ENCODE results near the gene AGRN. TPM values are rescaled to one million over a fixed set of nuclear protein-coding genes. Genes with fewer than 3 reads are reported as not detected.
"Not testable (repeated sequence)": the region's sequence is repeated elsewhere in the genome, so short reads cannot be mapped to it uniquely, and the experiment has no call there.

AGRN gene
- total RNA-seq, 6 experiments from 2014 or later = 131 to 164 (median 140) TPM

DNA sequence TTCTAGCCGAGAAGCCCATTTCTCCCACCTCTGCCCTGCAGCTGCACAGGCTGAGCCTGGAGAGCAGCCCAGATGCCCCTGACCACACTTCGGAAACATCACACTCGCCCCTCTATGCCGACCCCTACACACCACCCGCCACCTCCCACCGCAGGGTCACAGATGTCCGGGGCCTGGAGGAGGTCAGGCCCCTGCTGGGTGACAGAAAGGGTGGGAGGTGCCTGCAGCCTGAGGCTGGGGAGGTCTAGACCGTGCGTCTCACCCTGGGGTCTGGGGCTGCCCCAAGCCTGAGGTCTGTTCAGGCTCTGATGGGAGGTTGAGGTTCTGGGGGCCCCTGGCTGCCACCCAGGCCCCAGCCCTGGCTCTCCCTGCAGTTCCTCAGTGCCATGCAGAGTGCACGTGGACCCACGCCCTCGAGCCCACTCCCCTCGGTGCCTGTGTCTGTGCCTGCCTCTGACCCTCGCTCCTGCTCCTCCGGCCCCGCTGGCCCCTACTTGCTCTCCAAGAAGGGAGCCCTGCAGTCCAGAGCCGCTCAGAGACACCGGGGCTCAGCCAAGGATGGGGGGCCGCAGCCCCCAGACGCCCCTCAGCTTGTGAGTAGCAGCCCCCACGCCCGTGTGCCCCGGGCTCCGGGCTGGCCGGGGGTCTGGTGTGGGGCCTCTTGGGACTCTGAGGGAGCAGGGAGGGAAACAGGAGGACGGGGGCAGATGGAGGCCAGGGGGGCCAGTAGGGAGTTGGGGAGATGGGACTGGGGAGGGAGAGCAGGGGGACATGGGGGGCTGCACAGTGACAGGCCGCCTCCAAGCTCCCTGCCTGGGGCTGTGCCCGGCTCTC is 46.2 kb upstream of the AGRN start:
- Mint-ChIP-seq H3K27ac (no peak overlapping the region), H3K4me3 (no peak overlapping the region), H3K36me3 (ENCODE audit: low read depth) (no peaks in the 10 kb centered on the region), H3K27me3 (ENCODE audit: insufficient read depth) (no peaks in the 10 kb centered on the region), H3K9me3 (0 out of 2 replicates have a peak, but pooled peaks cover 3% of the 10 kb centered on the region), H3K4me1 (ENCODE audit: low read depth) (no peaks in the 10 kb centered on the region)
- TF ChIP-seq, protein P1, sequence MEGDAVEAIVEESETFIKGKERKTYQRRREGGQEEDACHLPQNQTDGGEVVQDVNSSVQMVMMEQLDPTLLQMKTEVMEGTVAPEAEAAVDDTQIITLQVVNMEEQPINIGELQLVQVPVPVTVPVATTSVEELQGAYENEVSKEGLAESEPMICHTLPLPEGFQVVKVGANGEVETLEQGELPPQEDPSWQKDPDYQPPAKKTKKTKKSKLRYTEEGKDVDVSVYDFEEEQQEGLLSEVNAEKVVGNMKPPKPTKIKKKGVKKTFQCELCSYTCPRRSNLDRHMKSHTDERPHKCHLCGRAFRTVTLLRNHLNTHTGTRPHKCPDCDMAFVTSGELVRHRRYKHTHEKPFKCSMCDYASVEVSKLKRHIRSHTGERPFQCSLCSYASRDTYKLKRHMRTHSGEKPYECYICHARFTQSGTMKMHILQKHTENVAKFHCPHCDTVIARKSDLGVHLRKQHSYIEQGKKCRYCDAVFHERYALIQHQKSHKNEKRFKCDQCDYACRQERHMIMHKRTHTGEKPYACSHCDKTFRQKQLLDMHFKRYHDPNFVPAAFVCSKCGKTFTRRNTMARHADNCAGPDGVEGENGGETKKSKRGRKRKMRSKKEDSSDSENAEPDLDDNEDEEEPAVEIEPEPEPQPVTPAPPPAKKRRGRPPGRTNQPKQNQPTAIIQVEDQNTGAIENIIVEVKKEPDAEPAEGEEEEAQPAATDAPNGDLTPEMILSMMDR (IDR thresholded peaks at IDR 0.05) = no peak
- DNase-seq = no peak

DNA sequence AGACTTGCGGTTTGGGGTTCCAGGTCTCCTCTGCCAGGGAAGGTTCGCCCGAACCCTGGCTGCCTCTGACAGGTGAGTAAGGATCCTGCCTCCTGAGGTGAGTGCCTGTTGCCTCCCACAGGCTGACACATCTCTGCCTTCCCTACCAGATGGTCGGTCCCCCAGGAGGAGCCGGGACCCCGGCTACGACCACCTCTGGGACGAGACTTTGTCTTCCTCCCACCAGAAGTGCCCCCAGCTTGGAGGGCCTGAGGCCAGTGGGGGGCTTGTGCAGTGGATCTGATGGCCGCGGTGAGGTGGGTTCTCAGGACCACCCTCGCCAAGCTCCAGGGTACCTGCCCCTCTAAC is 45.7 kb upstream of the AGRN start:
- DNase-seq = no peak
- Mint-ChIP-seq H3K4me3 (no peak overlapping the region), H3K36me3 (ENCODE audit: low read depth) (no peaks in the 10 kb centered on the region), H3K9me3 (0 out of 2 replicates have a peak, but pooled peaks cover 3% of the 10 kb centered on the region), H3K27me3 (ENCODE audit: insufficient read depth) (no peaks in the 10 kb centered on the region), H3K4me1 (ENCODE audit: low read depth) (no peaks in the 10 kb centered on the region), H3K27ac (no peak overlapping the region)
- TF ChIP-seq, protein P1 (IDR thresholded peaks at IDR 0.05) = no peak

DNA sequence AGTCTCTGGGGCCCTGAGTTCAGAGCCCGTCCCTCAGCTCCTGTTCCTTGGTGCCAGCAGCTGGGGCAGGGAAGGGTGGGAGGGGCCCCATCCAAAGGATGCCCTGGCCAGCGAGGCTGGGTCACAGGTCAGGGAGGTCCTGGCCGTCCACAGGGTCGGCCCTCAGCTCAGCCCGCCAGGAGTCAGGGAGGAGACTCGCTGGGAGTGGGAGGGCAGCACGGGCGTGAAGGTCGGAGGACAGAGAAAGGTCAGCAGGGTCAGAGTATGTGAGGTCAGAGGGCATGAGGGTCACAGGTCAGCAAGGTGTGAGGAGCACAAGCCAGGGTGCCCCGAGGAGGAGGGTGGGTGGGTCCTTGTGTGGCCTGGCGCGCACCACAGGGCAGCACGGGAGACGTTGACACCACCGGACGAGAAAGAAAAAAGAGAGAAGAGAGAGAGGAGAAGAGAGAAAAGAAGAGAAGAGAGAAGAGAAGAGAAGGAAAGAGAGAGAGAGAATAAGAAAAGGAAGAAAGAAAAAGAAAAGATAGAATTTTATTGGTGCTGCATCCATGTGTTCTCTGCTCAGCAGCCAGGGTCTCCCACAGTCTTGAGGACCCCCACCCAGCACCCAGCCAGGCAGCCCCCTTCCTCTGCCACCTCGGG is 45.1 kb upstream of the AGRN start:
- Mint-ChIP-seq H3K27me3 (ENCODE audit: insufficient read depth) (peaks cover 2% of the 10 kb centered on the region; the same call in 1 of the 2 replicates), H3K27ac (no peak overlapping the region), H3K4me1 (ENCODE audit: low read depth) (no peaks in the 10 kb centered on the region), H3K36me3 (ENCODE audit: low read depth) (no peaks in the 10 kb centered on the region), H3K9me3 (0 out of 2 replicates have a peak, but pooled peaks cover 3% of the 10 kb centered on the region), H3K4me3 (no peak overlapping the region)
- TF ChIP-seq, protein P1 (IDR thresholded peaks at IDR 0.05) = no peak
- DNase-seq = no peak

DNA sequence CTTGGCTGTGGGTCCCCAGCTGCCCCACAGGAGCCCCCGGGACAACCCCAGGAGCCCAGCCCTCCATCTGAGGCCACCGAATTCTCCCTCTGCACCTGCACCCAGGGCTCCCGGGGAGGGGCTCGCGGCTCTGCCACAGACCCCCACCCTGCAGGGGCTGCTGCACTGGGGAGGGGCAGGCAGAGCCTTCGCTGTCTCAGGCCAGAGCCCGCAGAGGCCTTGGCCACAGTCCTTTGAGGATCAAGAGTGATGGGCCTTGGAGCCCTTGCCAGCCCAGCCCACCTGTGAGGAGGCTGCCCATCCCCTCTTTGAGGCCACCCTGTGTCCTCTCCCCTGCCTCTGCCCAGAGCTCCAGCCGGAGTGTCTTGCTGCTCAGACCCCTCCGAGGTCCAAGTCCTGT is 44.6 kb upstream of the AGRN start:
- Mint-ChIP-seq H3K4me1 (ENCODE audit: low read depth) (no peaks in the 10 kb centered on the region), H3K27ac (no peak overlapping the region), H3K9me3 (0 out of 2 replicates have a peak, but pooled peaks cover 3% of the 10 kb centered on the region), H3K4me3 (no peak overlapping the region), H3K36me3 (ENCODE audit: low read depth) (no peaks in the 10 kb centered on the region), H3K27me3 (ENCODE audit: insufficient read depth) (peaks cover 3% of the 10 kb centered on the region; the same call in 1 of the 2 replicates)
- DNase-seq = no peak
- TF ChIP-seq, protein P1 (IDR thresholded peaks at IDR 0.05) = no peak

DNA sequence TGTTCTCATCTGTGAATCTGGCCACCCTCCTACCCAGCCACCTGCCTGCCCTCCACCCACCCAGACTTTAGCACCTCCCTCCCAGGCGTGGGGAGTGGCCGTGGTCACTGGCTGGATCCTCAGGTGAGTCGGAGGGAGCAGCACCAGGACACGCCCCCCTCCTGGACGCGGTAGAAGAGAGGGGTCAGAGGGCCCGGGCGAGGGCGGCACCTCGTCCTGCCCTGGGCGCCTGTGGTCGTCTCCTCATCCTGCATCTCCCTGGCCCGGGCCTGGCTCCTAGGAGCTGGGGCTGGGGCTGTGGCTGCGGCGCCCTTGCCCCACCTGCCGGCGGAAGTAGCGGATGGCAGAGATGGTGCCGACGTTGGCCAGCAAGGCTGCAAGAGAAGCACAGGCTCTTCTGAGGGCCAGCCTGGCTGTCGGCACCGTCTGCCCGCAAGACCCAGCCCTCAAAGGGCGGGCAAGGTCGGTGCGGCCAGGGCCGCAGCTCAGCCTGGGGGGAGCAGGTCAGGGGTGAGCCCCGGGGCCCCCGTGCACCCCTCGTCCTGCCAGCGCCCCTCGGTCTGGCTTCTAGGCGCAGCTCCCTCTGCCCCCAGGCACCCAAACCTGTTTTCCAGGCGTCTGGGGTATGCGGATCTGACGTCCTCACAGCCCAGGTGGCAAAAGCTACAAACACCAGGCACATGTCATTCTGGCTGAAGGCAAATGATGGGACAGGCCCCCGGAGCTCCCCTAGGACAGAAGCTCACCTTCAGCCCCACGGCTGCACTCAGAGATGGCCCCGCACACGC is 43.8 kb upstream of the AGRN start:
- no peak overlapping the region for H3K27ac Mint-ChIP-seq
- H3K27me3 Mint-ChIP-seq (ENCODE audit: insufficient read depth) = peaks cover 3% of the 10 kb centered on the region; the same call in 1 of the 2 replicates
- TF ChIP-seq, protein P1 (IDR thresholded peaks at IDR 0.05) = peak; percentile 80
- no peaks in the 10 kb centered on the region for H3K4me1 Mint-ChIP-seq (ENCODE audit: low read depth)
- H3K9me3 Mint-ChIP-seq = 0 out of 2 replicates have a peak, but pooled peaks cover 3% of the 10 kb centered on the region
- no peak overlapping the region for H3K4me3 Mint-ChIP-seq
- DNase-seq = peak; percentile 68
- no peaks in the 10 kb centered on the region for H3K36me3 Mint-ChIP-seq (ENCODE audit: low read depth)

DNA sequence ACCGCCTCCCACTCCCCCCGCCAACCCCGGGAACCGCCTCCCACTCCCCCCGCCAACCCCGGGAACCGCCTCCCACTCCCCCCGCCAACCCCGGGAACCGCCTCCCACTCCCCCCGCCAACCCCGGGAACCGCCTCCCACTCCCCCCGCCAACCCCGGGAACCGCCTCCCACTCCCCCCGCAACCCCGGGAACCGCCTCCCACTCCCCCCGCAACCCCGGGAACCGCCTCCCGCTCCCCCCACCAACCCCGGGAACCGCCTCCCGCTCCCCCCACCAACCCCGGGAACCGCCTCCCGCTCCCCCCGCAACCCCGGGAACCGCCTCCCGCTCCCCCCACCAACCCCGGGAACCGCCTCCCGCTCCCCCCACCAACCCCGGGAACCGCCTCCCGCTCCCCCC is 43.1 kb upstream of the AGRN start:
- not testable (repeated sequence) for H3K27me3 Mint-ChIP-seq (ENCODE audit: insufficient read depth); H3K4me3 Mint-ChIP-seq; H3K4me1 Mint-ChIP-seq (ENCODE audit: low read depth); H3K36me3 Mint-ChIP-seq (ENCODE audit: low read depth); DNase-seq; H3K9me3 Mint-ChIP-seq; H3K27ac Mint-ChIP-seq

Data from HFFc6 (cell line).